ENCODE measurements around the gene TMEM132C. TPM values are rescaled to one million over a fixed set of nuclear protein-coding genes. Genes with fewer than 3 reads are reported as not detected.

Gene TMEM132C
- total and polyA plus RNA-seq, 2 of the 13 experiments (the other 11 are each of a cell fraction or from before 2014, with no cell fraction given), result not detected

GRCh38 chr12:128734371-128734770 is 467.4 kb downstream of the TMEM132C start:
- intact Hi-C loops (cut with micrococcal nuclease; ENCODE audit: unreplicated experiment) (no loop called here), in situ Hi-C loops (cut with HindIII; ENCODE audit: extremely low pct_ligation_motif_present, low pct_unique_long_range_greater_than_20kb) (no loop called here)
- H3K79me2 ChIP-seq (ENCODE audit: insufficient read depth, low read length), result no peaks in the 10 kb centered on the region
- CTCF ChIA-PET (ENCODE audit: low intra/inter-chr PET ratio, low total read pairs), result no interaction called here
- no peak for FAIRE-seq
- ATAC-seq, result no peak
- no peaks in the 10 kb centered on the region for H3K9me3 ChIP-seq (ENCODE audit: low read length)
- no TSS peak for BruUV-seq (replicated peaks)
- POLR2A ChIA-PET, result no interaction called here
- no peaks in the 10 kb centered on the region for H4K20me1 ChIP-seq (ENCODE audit: insufficient read depth, low read length)
- WGBS (ENCODE audit: low lambda C conversion rate), result 28% methylated on average over 5 of the region's 5 CpGs
- TF ChIP-seq TBP (CRISPR knock-in tag; IDR thresholded peaks at IDR 0.05), result no peak
- no peak for TF ChIP-seq ZNF572 (CRISPR knock-in tag; IDR thresholded peaks at IDR 0.05)
- TF ChIP-seq MAF1 (CRISPR knock-in tag; IDR thresholded peaks at IDR 0.05; ENCODE audit: borderline replicate concordance), result no peak
- no peak for TF ChIP-seq ZNF383 (CRISPR knock-in tag; IDR thresholded peaks at IDR 0.05; ENCODE audit: borderline replicate concordance)
- no peak for TF ChIP-seq CEBPG (CRISPR knock-in tag; IDR thresholded peaks at IDR 0.05)
- no peak for TF ChIP-seq ZNF33B (CRISPR knock-in tag; IDR thresholded peaks at IDR 0.05)
- no peak for TF ChIP-seq ZNF672 (CRISPR knock-in tag; IDR thresholded peaks at IDR 0.05)
- no peak overlapping the region for H3K4me2 ChIP-seq (ENCODE audit: low read depth, low read length)
- H3K9ac ChIP-seq (ENCODE audit: insufficient read depth, low read depth, low read length), result no peak overlapping the region
- no peak for DNase-seq (ENCODE audit: low spot score)
- H3K27me3 ChIP-seq (ENCODE audit: control insufficient read depth in 1 of 2, insufficient read depth in 2 of 2, low read length in 2 of 2), result no peaks in the 10 kb centered on the region; a peak in 1 of 5 replicates
- H3K36me3 ChIP-seq (replicated peaks in 1 of 2; ENCODE audit: control insufficient read depth in 1 of 2, insufficient read depth in 2 of 2, low read length in 2 of 2), result no peaks in the 10 kb centered on the region
- H3K4me3 ChIP-seq (replicated peaks in 1 of 3; ENCODE audit: insufficient read depth in 1 of 3, low read depth in 2 of 3, low read length in 3 of 3), result no peak overlapping the region
- H2AFZ ChIP-seq (ENCODE audit: low read length), result no peak overlapping the region
- H3K27ac ChIP-seq (ENCODE audit: extremely low read length, insufficient read depth, low read length), result no peak overlapping the region
- no peaks in the 10 kb centered on the region for H3K4me1 ChIP-seq (ENCODE audit: insufficient read depth, low read length)

- ChIA-PET POLR2A (no interaction called here), CTCF (ENCODE audit: low intra/inter-chr PET ratio, low total read pairs) (no interaction called here)
- no peaks in the 10 kb centered on the region for H3K36me3 ChIP-seq (replicated peaks in 1 of 2; ENCODE audit: control insufficient read depth in 1 of 2, insufficient read depth in 2 of 2, low read length in 2 of 2)
- in situ Hi-C loops (cut with HindIII; ENCODE audit: extremely low pct_ligation_motif_present, low pct_unique_long_range_greater_than_20kb) (no loop called here), intact Hi-C loops (cut with micrococcal nuclease; ENCODE audit: unreplicated experiment) (no loop called here)
- no peak overlapping the region for H3K4me2 ChIP-seq (ENCODE audit: low read depth, low read length)
- no peak overlapping the region for H3K9ac ChIP-seq (ENCODE audit: insufficient read depth, low read depth, low read length)
- peaks cover 0 to 7% of the 10 kb centered on the region in 2 experiments; a peak in 2 of 5 replicates for H3K27me3 ChIP-seq (ENCODE audit: control insufficient read depth in 1 of 2, insufficient read depth in 2 of 2, low read length in 2 of 2)
- no peak overlapping the region for H3K4me3 ChIP-seq (replicated peaks in 1 of 3; ENCODE audit: insufficient read depth in 1 of 3, low read depth in 2 of 3, low read length in 3 of 3)
- H3K9me3 ChIP-seq (ENCODE audit: low read length), result no peaks in the 10 kb centered on the region
- no TSS peak for BruUV-seq (replicated peaks)
- TF ChIP-seq ZNF619 (CRISPR knock-in tag; IDR thresholded peaks at IDR 0.05), result no peak
- TF ChIP-seq ZNF644 (CRISPR knock-in tag; IDR thresholded peaks at IDR 0.05; ENCODE audit: low read depth), result no peak
- no peak for TF ChIP-seq ZFX (CRISPR knock-in tag; IDR thresholded peaks at IDR 0.05; ENCODE audit: low read depth)
- TF ChIP-seq TFDP2 (CRISPR knock-in tag; IDR thresholded peaks at IDR 0.05), result no peak
- no peak for TF ChIP-seq POGK (CRISPR knock-in tag; conservative IDR thresholded peaks at IDR 0.05)
- TF ChIP-seq DPF2 (CRISPR knock-in tag; IDR thresholded peaks at IDR 0.05; ENCODE audit: borderline replicate concordance, low read depth), result no peak
- no peak for TF ChIP-seq SRSF4 (IDR thresholded peaks at IDR 0.05; ENCODE audit: low read depth, low read length, poor library complexity, severe bottlenecking)
- H3K27ac ChIP-seq (ENCODE audit: extremely low read length, insufficient read depth, low read length), result no peak overlapping the region
- WGBS (ENCODE audit: low lambda C conversion rate), result 7% methylated on average over 3 of the region's 3 CpGs
- no peaks in the 10 kb centered on the region for H3K4me1 ChIP-seq (ENCODE audit: insufficient read depth, low read length)
- H3K79me2 ChIP-seq (ENCODE audit: insufficient read depth, low read length), result no peaks in the 10 kb centered on the region
- FAIRE-seq (no peak), DNase-seq (ENCODE audit: low spot score) (no peak), ATAC-seq (no peak)
- no peaks in the 10 kb centered on the region for H4K20me1 ChIP-seq (ENCODE audit: insufficient read depth, low read length)
- no peak overlapping the region for H2AFZ ChIP-seq (ENCODE audit: low read length)
These were observed 470.5 kb downstream of the TMEM132C start for GRCh38 chr12:128737292-128737966.
